NCI-H226 (cell line): Measurements from ENCODE around the gene PSPH.

Experiments
- DNase-seq: peaks from one replicate; pipeline ENCODE4 v3.0.0-alpha.2; 2015

The PSPH gene

DNA sequence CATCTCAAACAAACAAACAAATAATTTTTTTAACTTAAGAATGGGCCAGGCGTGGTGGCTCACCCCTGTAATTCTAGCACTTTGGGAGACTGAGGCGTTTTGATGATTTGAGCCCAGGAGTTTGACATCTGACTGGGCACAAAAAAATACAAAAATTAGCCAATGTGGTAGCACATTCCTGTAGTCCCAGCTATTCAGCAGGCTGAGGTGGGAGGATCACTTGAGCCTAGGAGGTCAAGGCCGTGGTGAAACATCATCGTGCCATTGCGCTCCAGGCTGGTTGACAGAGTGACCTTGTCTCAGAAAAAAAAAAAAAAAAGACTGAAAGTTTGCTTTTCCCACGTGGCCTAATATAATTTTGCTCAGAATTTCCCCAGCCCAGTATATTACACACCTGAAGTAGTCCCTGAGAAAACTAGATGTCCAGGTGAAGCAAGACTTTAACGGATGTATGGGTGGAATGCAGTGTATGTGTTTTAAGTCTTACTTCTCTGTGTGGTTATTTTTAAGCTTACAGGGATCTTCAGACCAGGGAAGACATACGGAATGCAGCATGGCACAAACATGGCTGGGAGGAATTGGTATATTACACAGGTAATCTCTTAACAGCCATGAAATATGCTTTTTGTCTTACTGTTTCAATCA, 54.3 kb downstream of the PSPH start:
- no peak for DNase-seq

- DNase-seq, result no peak
These were observed 58.9 kb downstream of the PSPH start for GRCh38 chr7:55992346-55992745.

DNA sequence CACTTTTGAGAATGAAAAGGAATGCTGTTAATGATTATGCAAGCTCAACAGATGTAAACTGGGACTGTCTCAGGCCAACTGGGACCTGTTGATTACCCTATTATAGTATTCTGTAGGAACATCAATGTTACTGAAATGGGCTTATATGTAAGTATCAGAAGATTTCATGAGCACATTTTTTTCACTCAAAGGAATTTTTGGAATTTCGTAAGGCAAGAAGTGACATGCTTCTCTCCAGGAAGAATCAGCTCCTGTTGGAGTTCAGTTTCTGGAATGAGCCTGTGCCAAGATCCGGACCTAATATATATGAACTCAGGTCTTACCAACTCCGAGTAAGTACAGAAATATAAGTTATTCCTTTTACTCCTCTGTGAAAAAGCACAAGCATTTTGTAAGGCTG, 67.7 kb downstream of the PSPH start:
- no peak for DNase-seq

DNA sequence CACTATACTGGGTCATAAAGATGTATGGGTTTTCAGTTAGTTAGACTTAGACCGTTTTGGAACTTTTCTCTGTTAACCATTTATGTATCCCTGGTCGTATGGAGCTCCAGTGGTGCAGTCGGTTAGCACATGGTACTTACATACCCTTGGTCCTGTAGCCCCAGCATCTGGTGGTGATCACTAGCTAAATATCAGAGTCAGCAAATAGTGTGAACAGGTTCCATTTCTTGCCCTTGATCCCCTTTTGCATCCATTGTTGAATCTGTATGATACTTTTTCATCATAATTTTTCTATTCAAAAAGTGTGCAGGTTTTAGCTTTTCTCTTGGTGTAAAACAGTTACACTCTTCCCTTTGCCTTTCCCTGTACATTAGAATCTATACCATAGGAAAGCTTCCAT, 71.0 kb downstream of the PSPH start:
- no peak for DNase-seq

GRCh38 chr7:55977831-55978230, 73.4 kb downstream of the PSPH start:
- peak; percentile 51 for DNase-seq

GRCh38 chr7:55975988-55976633, 75.1 kb downstream of the PSPH start:
- no peak for DNase-seq

- DNase-seq, result no peak
These were observed 77.4 kb downstream of the PSPH start for GRCh38 chr7:55973747-55974250.

DNA sequence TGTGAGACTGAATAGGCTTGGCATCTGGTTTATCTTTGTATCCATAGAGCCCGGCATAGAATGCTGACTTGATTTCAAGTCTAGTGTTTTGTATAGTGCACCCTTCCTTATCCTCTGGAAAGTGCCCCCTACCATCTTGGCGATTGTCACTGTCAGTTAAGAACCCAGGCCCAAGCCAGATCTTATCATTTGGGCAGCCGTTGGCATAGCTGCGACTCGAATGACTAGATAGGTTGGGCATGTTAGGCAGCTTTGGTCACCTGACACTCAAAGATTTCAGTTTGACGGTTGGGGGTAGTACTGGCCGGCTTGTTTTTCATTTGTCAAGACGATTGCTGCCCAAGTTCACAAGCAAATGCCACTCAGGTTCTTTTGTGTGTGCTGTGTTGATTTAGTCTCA, 80.3 kb downstream of the PSPH start:
- DNase-seq, result no peak

- DNase-seq, result no peak
These were observed 80.7 kb downstream of the PSPH start for GRCh38 chr7:55970561-55970960.

DNA sequence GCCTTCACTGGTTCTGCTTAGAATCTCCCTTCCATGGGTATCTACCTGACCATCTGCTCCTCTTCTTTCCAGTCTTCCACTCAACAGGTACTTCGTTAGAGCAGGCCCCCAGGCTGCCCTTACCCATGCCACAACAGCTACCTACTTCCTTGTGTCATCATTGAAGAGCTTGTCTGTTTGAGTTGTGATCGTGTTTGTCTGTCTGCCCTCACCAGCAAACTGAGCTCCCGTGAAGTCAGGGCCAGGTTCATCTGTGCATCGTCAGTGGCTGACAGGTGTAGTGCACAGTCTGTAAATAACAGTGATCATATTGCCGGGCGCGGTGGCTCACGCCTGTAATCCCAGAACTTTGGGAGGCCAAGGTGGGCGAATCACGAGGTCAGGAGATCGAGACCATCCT, 81.9 kb downstream of the PSPH start:
- no peak for DNase-seq

GRCh38 chr7:55966851-55967250, 84.4 kb downstream of the PSPH start:
- DNase-seq, result peak; percentile 22

DNA sequence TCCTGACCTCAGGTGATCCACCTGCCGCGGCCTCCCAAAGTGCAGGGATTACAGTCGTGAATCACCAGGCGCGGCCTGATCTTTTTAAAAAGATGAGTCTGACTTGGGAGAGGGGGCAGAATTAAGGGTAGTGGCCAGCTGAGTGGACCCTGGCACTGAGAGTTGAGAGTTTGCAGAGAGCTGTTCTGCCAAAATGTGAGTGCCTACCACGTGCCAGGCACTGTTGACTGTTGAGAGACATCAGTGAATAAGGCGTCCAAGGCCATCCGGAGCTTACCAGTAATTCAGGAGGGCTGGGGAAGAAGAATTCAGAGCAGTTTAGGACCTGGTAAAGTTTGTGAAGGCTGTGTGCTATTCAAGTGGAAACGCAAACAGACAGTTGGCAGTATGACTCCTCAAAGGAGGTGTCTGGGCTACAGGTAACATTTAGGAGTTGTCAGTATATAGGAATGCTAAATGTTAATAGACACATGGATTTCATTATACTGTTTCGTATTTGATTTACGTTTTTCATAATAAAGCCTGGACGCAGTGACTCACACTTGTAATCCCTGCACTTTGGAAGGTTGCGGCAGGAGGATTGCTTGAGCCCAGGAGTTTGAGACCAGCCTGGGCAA, 85.3 kb downstream of the PSPH start:
- DNase-seq, result no peak

GRCh38 chr7:55965100-55965470, 86.2 kb downstream of the PSPH start:
- DNase-seq, result no peak

- peak; percentile 22 for DNase-seq
These were observed 86.8 kb downstream of the PSPH start, which contains the start of gene NIPSNAP2 for GRCh38 chr7:55964261-55965099. Gene NIPSNAP2, plus strand, starts transcription at chr7:55964585. Its CDS starts 25 bp downstream, at chr7:55964610.

GRCh38 chr7:55963584-55964168, 87.6 kb downstream of the PSPH start:
- DNase-seq, result no peak

GRCh38 chr7:55962014-55962413, 89.2 kb downstream of the PSPH start:
- DNase-seq, result no peak
